Lung microvascular endothelial cell (primary cell): Measurements from ENCODE around the gene RASEF. TPM values are rescaled to one million over a fixed set of nuclear protein-coding genes. Genes with fewer than 3 reads are reported as not detected.
"Not testable (repeated sequence)": the region's sequence is repeated elsewhere in the genome, so short reads cannot be mapped to it uniquely, and the experiment has no call there.

Source experiments
- DNase-seq, 2 donors: peaks; one replicate each; pipeline versions ENCODE4 v3.0.0 to v3.0.0-alpha.2; 2010; ENCODE audit warnings: low read depth in 2 of 2
- total RNA-seq: library from RNA; depleted of rRNA; stranded (reverse); fragments of >200 nt; gene quantifications from 2 replicates; pipeline ENCODE4 v1.2.1, GENCODE V29; 2014

The RASEF gene
- under 0.01 TPM in 2 replicates for total RNA-seq

DNA sequence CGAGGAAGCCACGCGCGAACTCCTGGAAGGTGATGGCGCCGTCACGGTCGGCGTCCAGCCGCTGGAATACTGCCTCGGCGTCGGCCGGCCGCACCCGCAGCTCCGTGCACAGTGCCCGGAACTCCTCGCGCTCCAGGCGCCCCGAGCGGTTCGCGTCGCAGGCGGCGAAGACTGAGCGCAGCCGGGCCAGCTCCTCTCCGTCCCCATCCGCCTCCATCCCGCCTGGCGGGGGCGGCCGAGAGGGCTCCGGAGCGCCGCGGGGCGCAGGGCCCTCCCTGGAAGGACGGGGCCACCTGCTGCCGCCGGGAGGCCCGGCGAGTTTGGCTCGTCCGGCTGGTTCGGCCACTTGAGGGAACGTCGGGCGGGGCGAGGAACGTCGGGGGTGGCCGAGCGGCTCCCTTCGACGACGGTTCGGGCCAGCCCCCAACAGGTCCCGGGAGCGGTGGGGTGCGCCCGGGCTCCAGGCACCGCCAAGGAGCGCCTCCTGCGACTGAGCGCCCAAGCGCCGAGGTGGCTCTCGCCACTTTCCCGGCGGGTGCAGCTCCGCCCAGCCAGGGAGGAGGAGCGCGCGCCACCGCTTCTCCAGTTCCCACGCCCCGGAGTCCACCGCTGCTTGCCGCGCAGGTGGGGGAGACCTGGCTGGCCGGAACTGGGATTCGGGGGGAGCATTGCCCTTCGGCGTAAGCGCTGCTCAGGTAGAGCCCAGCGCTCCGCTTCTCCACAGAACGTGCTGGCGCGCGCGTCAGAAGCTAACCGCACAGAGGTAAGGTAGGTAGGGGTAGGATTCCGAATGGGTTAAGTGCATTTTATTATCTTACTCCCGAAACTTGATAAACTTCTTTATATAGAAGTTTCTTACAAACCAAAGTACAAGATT lies at the start of gene RASEF:
Gene RASEF (minus strand): TSS at position 492 of the 877 bp plus-strand sequence. CDS start 275 bp downstream, at position 217.
- peak in 1 of 2 donors; percentile 5 for DNase-seq

DNA sequence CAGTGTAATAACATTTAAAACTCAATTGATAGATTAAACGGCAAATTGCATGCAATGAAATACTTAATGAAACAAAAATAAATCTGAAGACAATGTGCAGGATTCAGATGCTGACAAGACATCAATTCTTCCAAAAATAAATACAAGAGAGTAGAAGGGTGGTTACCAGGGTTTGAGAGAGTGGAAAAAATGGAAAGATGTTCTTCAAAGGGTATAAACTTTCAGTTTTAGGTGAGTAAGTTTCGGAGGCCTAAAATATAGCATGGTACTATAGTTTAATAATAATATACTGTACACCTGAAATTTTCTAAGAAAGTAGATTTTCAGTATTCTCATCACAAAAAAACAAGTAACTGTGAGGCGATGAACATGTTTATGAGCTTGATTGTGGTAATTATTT lies 48.2 kb upstream of the RASEF start:
- no peak for DNase-seq

DNA sequence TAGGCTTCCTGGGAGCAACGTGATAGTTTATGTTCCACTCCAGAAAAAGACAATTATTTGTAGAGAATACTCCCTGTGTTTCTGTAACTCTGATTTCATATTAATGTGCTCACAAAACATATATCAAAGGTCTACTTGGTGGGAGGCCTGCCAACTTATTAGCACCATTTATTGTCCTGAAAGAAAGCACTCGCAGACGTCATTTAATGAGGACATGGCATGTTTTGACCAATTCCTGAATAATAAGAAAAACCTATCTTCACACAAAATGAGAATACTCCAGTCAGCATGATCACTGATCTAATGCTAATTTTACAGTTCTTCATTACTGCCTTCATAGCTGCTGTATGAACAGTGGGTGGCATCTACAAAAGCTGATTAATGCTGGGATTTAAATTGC lies 46.4 kb upstream of the RASEF start:
- no peak for DNase-seq

DNA sequence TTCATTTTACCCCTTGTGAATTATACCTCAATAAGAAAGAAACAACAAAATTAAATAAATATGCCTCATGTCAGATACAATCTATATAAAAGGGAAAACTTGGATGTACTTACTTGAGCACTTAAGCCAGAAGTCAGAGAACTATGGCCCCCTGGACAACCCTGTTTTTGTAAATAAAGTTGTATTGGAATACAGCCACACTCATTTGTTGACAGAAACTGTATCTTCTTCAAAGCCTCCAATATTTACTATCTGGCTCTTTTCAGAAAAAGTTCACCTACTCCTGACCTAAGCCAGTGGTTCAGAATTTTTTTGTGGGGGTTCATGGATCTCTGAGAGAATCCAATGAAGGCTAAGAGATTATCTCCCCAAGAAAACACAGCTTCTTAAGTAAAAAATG lies 45.3 kb upstream of the RASEF start:
- no peak for DNase-seq

DNA sequence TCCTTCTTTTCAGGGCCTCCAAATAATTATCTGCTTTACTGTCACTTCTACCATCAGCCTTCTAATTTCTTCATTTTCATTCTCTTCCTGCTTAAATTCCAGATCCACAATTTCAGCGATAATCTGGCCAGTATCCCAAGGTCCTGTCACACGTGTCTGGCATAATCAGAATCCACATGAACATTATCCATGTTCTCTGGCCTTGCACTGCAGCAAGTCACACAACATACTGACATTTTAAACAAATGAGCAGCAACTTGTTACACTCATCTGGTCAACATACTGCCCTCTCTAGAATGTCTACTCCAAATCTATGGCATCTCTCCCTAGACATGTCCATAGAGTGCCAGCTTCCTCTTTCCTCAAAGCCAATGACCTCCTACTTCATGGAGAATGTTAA lies 43.8 kb upstream of the RASEF start:
- DNase-seq = no peak

DNA sequence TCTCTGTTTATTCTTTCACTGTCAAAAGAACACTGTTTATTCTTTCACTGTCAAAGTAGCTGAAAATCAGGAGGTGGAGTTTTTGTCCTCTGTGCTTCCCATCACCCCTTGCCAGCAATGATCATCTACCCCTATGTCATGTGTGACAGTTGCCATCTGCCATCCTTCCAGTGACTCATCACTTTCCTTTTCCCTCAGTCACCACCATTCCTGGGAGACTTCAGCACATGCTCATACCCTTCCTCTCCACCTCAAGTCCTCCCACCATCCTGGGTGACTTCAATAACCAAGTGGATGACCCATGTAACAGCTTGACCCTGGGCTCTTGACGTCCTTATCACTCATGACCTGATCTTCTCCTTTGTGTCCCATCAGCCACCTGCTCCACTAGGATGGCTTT lies 43.3 kb upstream of the RASEF start:
- no peak for DNase-seq

DNA sequence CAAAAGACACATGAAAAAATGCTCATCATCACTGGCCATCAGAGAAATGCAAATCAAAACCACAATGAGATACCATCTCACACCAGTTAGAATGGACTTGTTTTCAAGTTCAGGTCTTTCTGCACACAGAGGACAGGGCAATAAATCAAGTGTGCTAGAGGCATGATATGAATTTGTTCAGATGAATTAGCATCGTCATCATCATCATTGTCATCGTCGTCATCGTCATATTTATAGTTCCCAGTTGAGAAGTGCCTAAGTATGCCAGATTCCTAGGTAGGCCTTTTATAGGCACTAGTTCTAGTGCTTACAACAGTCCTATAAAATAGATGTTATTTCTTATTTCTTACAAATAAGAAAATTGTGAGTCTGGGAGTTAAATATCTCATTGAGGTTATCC lies 34.7 kb upstream of the RASEF start:
- no peak for DNase-seq

DNA sequence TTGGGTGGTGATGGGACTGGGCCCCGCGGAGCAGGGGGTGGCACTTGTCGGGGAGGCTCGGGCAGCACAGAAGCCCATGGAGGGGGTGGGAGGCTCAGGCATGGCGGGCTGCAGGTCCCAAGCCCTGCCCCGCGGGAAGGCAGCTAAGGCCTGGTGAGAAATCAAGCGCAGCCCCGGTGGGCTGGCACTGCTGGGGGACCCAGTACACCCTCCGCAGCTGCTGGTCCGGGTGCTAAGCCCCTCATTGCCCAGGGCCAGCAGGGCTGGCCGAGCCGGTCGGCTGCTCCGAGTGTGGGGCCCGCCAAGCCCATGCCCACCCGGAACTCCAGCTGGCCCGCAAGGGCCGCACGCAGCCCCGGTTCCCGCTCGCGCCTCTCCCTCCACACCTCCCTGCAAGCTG lies 30.4 kb upstream of the RASEF start:
- not testable (repeated sequence) for DNase-seq

DNA sequence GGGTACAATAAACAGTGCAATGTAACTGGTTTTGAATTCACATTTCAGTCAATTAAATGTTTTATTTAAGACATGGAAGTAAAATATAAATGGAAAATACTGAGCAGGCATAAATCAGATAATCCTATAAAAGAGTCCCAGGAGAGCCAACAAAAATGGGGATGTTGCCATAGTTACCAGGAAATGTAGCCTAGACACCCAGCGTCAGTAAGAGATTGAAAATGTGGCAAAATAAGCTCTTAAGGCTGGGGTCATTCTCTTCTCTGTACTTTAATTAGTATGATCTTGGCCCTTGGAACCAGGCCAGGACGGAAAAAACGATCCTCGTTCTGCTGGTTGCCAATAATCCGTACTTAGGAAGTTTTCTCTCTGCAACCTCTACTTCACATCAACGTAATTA lies 18.9 kb upstream of the RASEF start:
- no peak for DNase-seq

DNA sequence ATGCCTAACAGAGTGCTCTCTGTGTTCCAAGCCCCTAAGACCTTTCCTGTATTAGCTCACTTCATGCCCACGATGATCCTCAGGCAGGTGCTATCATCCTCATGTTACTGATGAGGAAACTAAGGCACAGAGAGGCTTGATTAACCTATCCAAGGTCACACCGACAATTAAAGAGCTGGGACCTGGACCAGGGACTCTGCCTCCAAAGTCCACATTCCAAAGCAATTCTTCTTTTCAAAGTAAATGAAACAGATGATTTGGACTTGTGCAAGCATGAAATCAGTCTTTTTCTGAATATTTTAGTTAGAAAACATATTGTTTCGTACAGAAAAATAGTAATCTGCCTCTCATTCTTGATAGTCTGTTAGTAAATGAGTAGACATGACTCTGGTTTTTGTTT lies 18.1 kb upstream of the RASEF start:
- no peak for DNase-seq

DNA sequence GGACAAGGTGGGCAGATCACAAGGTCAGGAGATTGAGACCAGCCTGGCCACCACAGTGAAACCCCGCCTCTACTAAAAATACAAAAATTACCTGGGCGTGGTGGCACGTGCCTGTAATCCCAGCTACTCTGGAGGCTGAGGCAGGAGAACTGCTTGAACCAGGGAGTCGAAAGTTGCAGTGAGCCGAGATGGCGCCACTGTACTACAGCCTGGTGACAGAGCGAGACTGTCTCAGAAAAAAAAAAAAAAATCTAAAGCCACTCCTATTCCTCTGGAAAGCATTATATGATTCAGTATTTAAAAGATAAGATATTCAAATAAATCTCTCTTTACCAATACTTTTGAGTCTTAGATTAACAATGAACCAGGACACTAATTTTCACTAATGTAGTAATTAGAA lies 13.0 kb upstream of the RASEF start:
- not testable (repeated sequence) for DNase-seq

DNA sequence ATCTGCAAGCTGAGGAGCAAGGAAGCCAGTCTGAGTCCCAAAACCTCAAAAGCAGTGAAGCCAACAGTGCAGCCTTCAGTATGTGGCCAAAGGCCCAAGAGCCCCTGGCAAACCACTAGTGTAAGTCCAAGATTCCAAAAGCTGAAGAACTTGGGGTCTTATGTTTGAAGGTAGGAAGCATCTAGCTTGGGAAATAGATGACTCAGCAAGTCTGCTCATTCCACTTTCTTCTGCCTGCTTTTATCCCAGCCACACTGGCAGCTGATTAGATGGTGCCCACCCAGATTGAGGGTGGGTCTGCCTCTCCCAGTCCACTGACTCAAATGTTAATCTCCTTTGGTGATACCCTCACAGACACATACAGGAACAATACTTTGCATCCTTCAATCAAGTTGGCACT lies 9.6 kb upstream of the RASEF start:
- not testable (repeated sequence) for DNase-seq

DNA sequence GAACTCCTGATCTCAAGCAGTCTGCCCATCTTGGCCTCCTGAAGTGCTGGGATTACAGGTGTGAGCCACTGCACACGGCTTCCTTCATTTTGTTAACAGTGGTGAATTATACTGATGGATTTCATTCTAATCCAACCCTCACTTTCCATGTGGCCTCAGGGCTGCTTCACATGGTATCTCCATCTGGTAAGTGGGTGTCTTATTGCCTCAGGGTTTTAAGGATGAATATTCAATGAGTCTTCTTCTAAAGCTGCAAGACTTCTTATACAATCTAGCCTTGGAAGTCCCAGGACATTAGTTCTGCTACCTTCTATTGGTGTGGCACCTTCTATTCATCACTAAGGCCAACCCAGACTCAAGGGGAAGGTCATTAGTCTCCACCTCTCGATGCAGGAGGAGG lies 8.7 kb upstream of the RASEF start:
- no peak for DNase-seq

DNA sequence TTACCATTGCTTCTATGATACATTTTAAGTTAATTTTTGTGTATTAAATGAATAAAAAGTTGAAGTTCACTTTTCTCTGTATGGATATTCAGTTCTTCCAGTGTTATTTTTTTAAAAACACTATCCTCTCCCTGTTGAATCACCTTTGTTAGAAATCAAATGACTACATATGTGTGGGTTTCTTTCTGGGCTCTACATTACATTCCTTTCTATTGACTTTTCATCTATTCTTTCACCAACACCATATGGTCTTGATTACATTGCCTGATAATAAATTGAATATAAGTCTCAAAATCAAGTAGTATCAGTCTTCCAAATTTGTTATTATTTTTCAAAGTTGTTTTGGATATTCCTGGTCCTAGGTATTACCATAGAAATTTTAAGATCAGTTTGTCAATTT lies 7.3 kb upstream of the RASEF start:
- DNase-seq = no peak

DNA sequence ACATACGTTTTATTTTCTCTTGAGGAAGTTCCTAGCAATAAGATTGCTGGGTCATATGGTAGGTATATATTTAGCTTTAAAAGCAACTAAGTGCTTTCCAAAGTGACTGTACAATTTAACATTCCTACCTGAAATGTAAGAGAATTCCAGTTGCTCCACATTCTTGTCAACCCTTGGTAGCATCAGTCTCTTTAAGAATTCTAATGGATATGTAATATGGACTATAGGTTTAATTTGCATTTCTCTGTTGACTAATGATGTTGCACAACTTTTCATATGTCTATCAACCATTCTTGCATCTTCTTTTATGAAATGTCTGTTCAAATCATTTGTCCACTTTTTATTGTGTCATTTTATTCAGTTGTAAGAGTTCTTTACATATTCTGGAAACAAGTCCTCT lies 6.7 kb upstream of the RASEF start:
- DNase-seq = no peak

DNA sequence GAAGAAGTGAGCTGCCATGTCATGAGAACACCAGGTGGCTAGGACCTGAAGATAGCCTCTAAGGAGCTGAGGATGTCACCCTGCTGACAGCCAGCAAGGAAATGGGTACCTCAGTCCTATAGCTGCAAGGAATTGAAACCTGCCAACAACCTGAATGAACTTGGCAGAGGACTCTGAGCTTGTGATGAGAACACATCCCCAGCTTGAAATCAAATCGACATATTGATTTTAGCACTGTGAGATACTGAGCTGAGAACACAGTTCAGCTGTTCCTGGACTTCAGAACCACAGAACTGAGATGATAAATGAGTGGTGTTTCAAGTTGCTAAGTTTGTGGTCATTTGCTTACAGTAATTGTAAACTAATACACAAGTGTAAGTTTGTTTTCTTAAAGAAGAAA lies 5.5 kb upstream of the RASEF start:
- no peak for DNase-seq

DNA sequence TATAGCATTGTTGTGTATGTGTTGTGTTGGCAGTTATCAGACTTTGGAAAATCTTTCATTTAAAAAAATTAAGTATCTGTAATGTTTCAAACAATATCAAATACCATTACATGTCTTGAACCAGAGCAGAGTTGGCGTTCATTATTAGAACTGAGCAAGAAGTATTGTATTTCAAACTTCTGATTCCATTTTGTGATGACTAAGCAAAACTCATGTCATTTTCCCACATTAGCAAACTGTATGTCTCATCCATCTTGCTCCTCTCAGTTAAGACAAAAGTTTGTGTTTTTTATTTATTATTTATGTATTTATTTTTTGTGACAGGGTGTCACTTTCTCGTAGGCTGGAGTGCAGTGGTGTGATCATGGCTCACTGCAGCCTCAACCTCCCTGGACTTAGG lies 4.6 kb upstream of the RASEF start:
- no peak for DNase-seq

DNA sequence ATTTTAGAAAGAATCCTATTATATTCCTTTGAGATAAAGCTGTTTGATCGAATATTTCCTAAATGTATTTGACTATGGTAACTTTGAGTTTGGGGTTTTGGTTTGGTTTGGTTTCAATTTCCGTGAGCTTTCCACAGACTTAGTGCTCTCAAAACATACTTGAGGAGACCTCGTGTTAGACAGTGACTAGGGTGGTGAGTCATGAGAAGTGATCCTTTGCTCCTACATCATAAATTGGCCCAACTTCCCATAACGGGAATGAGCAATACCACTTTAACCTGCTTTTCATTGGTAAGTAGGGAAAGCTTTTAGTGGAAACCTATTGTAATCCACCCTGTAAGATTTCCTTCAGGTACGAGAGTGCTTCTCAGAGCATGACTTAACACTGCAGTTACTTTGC lies 3.8 kb upstream of the RASEF start:
- no peak for DNase-seq

DNA sequence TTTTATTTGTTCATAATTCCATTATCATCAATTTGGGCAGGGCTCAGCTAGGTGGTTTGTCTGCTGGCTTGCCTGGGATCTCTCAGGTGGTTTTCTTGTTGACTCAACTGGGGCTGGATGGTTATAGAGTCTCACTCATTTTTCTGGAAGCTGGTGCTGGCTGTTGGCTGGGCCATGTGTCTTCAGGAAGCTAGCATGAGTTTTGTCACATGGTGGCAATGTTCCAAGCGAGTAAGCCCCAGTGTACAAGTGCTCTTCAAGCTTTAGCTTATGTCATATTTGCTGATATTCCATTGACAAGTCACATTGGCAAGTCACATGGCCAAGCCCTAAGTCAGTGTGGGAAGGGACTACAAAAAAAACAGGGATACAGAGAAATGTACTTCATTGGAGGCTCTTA lies 2.3 kb upstream of the RASEF start:
- no peak for DNase-seq

DNA sequence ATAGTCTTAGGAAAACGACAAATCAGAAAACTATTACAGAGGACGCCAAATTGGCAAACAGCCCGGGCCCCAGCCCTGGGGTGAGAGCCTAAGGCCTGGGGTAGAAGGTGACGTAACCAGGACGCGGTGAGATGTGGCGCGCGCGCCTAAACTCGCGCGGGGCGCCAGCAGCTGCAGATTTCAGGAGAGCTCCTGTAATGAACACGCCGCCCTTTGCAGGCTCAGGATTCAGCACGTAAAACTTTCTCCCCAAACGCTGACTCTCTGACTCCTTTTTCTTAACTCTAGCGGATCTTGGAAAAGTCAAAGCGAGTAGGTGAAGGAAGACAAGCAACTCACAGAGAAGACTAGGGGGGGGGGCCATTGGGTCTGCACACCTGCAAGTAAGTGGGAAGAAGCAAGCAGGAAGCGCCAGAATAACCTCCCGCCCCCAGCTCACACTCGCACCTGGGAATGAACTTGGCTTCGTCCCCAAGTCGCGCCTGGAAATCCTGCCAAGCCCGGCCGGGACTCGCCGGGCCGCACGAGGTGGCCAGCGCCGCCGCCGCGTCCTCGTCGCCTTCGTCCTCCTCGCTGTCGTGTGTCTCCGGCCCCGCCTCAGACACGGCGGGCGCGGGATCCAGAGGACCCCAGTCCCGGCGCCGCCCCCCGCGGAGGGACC lies 822 bp downstream of the RASEF start:
- DNase-seq = no peak

DNA sequence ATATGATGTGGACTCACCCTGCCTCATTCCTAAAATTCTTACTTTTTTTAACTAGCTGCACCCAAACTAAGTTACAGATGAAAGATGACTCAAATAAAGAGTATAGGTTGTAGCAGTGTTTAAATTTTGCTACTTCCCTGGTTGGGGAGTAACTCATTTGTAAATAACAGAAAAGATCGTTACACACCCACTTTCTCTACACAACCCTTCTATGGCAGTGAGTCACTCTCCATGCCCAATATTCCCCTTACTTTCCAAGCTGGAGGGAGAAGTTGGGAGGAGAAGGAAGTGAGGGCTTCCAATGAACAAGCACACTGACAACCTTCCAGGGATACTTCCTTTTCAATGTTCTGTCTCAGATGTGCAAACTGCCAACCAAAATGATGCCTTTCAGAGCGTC lies 1.9 kb downstream of the RASEF start:
- no peak for DNase-seq

DNA sequence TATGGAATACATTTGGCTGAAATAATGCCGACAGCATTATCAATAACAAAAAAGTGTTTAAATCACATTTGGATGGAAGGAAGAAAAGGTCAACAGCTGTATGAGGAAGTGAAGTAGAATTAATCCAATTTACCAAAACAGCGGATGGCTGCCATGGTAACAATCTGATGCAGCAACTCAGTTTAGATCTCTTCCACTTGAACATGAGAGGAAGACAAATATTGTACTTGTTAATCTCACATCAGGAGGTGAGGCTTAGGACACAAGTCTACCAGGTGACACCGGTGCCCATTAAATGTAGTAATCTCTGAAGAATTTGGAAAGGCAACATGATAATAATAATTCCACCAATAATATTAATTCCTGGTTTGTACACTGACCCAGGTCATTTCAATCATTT lies 2.4 kb downstream of the RASEF start:
- no peak for DNase-seq

DNA sequence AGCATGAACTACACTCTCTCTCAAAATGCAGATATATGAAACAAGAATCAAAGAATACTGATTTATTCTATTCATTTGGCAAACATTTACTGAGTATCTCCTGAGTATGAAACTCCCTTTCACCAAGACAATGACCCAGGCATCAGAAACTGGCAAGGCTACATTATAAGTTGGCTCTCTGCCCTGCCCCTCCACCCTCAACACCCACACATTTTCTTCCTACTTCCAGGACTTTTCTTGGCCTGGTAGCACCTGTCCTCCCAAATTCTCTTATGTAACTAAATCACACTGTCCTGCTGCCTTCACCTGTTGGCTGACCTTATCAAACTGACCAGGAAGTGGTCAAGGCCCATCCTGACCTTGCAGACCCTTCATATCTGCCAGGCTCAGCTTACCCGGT lies 3.5 kb downstream of the RASEF start:
- no peak for DNase-seq
